Adipose tissue (tissue), 3 donors: ENCODE results near the gene PLCZ1. TPM values are rescaled to one million over a fixed set of nuclear protein-coding genes. Genes with fewer than 3 reads are reported as not detected.

Source experiments
- H3K27ac ChIP-seq: one replicate; pipeline ENCODE4 v1.5.1; 2013; ENCODE audit warnings: low read depth, low read length
- WGBS, 3 donors: extraction: QIAGEN DNeasy Blood & Tissue Kit; methylation state at CpG; one replicate each; pipeline ENCODE4 v1.1.7; 2013; 5-methylcytosine and 5-hydroxymethylcytosine counted together
- polyA plus RNA-seq, 3 donors: library from polyadenylated mRNA; stranded (reverse); fragments of 200-250 nt; gene quantifications; one replicate each; pipeline ENCODE4 v1.2.3, GENCODE V29; 2013
- donor health status: healthy with polysubstance abuse.
- donor health status: Bipolar disorder and iron deficiency.
- donor health status: healthy.

Gene PLCZ1
- polyA plus RNA-seq, 3 donors = not detected

DNA sequence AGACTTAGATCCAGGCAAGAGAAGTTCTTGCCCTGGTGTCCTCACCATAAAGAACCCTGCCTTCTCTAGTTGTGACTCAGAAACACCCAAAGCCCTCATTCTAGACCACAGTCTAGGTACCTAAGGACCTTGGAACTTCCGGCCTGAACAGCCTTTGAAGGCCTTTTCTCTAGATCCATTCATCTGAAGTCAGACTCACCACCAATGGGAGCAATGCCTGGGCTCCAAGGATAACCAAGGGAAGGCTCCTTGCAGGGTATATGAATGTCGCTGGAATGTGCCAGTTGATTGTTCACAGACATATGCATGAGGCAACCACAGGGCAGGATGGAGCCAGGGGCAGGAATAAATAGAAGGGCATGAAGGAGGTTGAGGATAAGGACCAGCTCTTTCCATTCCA is 86.3 kb downstream of the PLCZ1 start:
- 72 to 90% (median 87%) methylated on average over 2 of the region's 2 CpGs for whole genome bisulfite sequencing, 3 donors
- no peak overlapping the region for H3K27ac ChIP-seq

- WGBS, 3 donors = 54 to 67% (median 66%) methylated on average over 6 of the region's 6 CpGs
- H3K27ac ChIP-seq = no peak overlapping the region
Measured at GRCh38 chr12:18646286-18646890, 91.4 kb downstream of the PLCZ1 start.

GRCh38 chr12:18644564-18644963 is 93.2 kb downstream of the PLCZ1 start:
- 78 to 93% (median 93%) methylated on average over 3 of the region's 3 CpGs for WGBS, 3 donors
- no peak overlapping the region for H3K27ac ChIP-seq

DNA sequence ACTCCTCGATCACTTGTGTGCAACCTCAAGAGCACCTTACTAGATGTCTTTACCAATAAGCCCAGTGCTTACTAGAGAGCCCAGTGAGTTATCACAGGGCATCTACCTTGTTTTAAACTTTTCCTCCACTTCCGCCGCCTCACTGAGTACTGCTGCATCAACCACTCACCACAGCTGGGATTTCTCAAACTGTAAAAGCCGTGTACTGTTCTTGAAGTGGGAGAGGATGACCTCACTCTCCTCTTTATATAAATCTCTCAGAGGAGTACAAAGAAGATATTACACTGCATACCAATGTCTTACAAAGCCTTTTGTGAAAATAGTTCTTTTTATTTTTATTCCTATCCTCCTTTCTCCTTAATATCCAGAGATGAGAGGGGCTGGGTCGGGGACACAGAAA is 94.1 kb downstream of the PLCZ1 start:
- 44 to 68% (median 56%) methylated on average over 5 of the region's 5 CpGs for WGBS, 3 donors
- H3K27ac ChIP-seq = no peak overlapping the region

DNA sequence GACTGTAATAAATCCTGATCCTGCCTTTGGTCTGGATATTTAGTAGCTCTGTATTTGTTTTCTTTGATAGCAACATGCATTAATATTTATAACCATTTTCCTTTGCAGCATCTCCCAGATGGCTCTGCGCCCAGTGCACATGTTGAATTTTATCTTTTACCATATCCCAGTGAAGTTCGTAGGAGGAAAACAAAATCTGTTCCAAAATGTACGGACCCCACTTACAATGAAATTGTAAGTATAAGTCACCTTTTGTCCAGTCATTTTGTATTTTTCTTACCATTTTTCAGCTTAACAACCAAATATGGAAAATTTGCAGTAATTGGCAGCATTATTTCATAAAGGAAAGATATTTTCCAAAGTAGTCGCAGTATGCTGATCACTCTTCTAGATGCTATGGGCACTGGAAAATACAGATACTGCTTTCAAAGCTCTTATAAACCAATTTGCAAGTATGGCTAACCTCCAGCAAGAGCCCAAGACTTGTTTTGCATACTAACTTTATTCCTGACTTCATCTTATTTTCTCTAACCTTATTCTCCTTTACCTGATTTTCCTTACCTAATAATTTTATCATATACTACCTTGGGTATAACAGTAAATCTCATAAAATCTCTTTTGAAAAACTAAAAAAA is 97.4 kb downstream of the PLCZ1 start:
- 56 to 77% (median 64%) methylated on average over 4 of the region's 4 CpGs for WGBS, 3 donors
- no peak overlapping the region for H3K27ac ChIP-seq

DNA sequence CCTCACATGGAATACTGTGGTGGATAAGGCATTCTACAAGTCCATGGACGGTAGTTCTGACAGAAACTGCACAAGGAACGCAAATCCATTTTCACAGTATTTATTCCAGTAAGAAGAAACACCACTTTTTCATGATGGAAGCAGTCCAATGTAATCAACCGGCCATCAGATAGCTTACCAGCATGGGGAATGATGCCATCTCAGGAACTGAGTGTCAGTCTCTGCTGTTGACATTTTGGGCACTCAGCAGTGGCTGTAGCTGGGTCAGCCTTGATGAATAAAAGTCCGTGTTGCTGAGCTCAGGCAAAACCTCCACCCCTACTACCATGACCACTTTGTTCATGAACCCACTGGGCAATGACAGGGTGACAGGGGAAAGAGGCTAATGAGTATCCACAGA is 103.4 kb downstream of the PLCZ1 start:
- WGBS, 3 donors = 58 to 69% (median 69%) methylated on average over 4 of the region's 4 CpGs

More for the DNA sequence above, 103.4 kb downstream of the PLCZ1 start:
- H3K27ac ChIP-seq = no peak overlapping the region

Other genes with a start within 250 kb of the PLCZ1 start
- gene CAPZA3, start 107 bp upstream of the PLCZ1 start, polyA plus RNA-seq = not detected